GM12801 (cell line): ENCODE measurements around the gene NPPB.

ENCODE experiments used
- TF ChIP-seq, protein P1 (sequence below): IDR thresholded peaks from one replicate; pipeline ENCODE4 v1.5.1; 2011; ENCODE audit warnings: control low read depth; ENCODE audit not compliant: insufficient read length; ENCODE audit errors: extremely low read depth

Gene NPPB

DNA sequence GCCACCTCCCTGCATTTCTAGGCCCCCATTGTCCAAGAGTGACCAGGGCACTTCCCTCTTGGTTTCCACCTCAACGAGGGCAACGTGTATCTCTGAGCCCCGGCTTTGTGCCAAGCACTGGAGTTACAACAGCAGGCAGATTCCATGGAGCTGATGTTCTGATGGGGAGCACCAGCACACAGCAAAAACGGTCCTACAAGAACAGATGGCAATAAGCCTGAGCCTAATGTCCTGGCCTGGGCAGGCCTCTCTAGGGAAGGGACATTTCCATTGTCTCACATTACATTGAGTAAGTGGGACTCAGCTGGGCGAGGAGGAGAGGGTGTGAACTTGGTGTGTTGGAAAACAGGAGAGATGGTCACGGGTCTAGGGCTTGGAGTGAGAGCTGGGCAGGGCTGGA lies 27.2 kb upstream of the NPPB start:
- TF ChIP-seq, protein P1, sequence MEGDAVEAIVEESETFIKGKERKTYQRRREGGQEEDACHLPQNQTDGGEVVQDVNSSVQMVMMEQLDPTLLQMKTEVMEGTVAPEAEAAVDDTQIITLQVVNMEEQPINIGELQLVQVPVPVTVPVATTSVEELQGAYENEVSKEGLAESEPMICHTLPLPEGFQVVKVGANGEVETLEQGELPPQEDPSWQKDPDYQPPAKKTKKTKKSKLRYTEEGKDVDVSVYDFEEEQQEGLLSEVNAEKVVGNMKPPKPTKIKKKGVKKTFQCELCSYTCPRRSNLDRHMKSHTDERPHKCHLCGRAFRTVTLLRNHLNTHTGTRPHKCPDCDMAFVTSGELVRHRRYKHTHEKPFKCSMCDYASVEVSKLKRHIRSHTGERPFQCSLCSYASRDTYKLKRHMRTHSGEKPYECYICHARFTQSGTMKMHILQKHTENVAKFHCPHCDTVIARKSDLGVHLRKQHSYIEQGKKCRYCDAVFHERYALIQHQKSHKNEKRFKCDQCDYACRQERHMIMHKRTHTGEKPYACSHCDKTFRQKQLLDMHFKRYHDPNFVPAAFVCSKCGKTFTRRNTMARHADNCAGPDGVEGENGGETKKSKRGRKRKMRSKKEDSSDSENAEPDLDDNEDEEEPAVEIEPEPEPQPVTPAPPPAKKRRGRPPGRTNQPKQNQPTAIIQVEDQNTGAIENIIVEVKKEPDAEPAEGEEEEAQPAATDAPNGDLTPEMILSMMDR = no peak

DNA sequence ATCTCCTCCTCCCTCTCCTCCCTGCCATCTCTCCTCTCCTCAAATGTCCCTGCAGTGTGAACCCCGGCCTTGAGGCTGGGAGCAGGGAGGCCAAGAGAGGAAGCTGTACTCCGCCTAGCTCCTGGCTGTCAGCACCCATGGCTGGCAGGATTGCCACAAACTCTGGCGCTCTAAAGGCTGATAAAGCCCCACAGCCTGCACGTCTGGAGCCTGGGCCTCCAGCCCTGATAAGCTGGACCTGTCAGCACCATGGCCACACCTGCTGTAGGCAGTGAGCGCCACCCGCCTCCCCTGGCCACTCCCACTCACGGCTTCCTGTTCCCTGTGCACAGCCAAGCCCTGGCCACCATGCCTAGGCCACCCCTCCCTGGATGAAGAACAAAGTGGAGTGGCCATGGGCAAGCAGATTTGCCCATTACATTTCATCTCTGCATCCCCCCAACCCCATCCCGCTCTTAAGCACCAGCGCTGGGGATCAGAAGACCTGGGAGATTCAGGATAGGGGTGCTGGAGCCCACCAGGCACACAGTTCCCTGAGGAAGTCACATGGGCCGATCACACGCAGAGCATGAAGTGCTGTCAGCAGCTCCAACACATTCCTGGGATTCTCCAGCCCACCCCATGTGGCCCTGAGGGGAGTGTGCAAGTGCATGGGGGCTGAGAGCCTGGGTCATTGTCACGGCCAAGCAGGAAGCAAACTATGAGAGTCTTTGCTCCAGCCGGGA lies 24.2 kb upstream of the NPPB start:
- TF ChIP-seq, protein P1 = no peak

DNA sequence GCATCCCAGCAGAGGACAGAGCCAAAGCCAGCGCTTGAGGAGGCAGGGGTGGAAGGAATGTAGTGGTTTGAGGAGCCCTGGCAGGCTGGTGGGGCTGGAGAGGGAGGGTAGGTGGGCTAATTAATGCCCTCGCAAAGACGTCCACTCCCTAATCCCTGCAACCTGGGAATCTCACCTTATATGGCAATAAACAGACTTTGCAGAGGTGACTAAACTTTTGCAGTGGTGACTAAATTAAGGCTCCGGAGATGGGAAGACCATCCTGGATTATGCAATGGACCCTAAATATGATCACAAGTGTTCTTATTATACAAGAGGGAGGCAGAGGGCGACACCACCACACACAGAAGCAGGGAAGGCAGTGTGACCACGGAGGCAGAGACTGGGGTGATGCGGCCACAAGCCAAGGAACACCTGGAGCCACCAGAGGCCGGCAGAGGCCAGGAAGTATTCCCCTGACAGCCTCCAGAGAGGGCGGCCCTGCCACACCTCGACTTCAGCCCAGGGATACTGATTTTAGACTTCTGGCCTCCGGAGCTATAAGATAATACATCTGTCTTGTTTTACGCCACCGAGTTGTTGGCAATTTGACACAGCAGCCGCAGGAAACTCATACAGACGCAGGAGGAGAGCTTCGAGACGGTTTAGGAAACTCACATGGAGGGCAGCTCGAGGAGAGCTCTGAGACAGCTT lies 23.1 kb upstream of the NPPB start:
- TF ChIP-seq, protein P1 = no peak

DNA sequence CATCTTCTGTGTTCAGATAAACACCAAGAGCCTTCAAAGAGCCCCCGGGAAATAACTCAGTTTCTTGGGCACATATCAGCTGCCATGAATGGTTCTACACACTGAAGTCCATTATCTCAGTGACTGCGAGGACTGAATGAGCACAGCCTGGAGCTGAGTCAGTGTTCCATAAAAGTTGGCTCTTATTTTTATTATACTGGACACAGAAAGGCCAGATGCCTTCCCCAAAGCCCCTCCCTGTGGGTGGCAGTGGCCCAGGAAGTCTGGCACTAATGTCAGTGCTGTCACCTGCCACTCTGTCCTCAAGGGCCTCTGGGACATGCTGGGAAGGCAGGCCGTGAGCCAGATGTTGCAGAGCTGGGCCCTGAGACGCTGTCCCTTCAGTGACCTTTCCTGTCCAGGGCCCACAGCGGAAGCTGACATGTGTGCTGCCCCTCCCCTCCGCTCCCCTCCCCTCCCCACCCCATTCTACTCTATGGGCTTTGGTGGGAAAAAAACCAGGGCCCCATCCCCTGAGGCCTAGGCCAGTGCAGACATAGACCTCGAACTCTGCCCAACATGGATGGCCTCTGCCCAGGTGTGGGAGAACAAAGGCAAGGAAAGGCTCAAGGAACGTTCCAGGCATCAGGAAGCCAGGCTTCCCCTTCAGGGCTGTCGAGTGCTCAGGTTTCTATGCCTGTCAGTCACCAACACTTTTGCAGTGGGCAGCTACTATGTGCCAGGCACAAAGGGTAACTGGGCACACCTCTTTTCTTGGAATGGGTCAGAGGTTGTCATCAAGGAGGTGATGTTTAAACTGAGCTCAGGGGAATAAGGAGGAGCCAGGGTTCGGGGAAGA lies 22.4 kb upstream of the NPPB start:
- TF ChIP-seq, protein P1 = no peak

DNA sequence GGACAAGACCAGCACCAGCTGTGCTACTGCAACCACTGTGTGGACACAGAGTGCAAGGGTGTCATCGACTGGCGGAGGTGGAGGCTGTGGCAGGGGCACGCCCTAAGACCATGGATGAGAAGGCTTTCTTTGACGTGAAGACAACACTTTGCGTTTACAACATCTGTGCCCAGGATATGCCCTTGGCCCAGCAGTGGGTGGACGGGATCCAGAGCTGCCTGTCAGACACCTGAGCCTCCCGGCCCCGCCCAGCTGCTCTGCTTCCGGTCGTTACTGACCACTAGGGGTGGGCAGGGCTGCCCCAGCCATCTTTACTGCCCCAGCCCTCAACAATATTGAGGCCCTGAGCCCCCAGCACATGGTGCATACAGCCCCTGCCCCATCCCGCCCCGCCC lies 21.4 kb upstream of the NPPB start:
- TF ChIP-seq, protein P1 = no peak

DNA sequence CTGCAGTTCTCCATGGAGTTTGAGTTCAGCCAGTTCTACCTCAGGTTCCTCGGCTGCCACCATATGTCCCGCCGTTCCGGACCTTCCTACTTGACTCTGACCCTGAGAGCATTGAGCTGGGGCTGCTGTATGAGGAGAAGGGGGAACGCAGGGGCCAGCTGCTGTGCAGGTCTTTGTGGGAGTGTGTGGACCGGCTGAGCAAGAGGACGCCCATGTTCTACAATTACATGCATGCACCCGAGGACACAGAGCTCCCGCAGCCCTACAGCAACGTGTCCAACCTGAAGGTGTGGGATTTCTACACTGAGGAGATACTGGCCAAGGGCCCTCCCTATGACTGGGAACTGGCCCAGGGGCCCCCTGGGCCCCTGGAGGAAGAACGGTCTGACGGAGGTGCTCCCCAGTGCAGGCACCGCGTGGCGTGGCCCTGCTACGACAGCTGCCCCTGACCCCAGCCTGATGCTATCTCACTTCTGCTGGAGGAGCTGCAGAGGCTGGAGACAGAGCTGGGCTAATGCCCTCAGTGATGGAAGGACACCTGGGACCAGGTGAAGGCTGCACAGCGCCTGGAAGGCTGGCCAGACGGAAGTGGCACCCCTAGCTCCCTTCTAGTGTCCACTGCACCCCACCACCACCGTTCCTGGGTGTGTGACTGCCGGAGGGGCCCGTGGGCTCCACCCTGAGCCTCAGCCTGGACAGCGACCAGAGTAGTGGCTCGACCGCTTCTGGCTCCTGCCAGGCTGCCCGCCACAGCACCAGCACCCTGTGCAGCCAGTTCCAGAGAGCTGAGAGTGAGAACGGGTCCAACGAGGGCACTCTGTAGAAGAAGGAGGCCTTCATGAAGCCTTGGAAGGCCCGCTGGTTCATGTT lies 20.8 kb upstream of the NPPB start:
- TF ChIP-seq, protein P1 = no peak
